Measurements from ENCODE around the gene TOP2A.

DNA sequence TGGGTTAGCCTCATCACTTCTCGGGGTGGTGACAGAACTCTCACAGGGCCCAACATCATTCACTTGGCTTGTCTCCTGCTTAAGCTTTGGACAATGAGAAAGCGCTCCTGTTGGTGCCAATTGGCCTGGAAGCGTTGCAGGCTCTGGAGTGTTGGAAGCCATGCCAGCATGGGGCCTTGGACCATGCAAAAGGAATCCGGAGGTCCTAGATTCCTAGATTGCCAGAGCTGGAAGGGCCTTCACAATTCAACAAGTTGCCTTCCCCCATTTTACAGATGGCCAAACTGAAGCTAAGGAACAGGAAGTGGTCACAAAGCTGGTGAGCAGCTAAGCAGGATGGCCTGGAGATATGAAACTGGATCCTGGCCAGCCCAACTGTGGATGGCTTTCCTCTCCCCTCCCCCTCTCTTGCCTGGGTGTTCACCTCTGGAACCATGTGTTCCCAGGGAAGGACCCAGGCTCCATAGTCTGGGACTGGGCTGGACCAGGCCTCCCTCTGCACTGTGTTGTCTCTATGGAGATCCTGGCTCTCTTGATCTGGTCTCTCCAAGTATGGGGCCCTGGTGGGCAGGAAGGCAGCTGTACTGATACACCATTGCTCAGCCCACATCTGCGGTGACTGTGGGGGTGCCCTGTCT lies 19.5 kb upstream of the TOP2A start:
- TF ChIP-seq POLR2A (IDR thresholded peaks at IDR 0.05; ENCODE audit: borderline replicate concordance, extremely low read depth, insufficient read depth, insufficient read length), result no peak
- no peak for TF ChIP-seq SP1 (IDR thresholded peaks at IDR 0.05; ENCODE audit: low read depth)
- TF ChIP-seq EZH2phosphoT487 (IDR thresholded peaks at IDR 0.05; ENCODE audit: borderline replicate concordance), result no peak
- TF ChIP-seq POLR2AphosphoS5 (IDR thresholded peaks at IDR 0.05; ENCODE audit: low read depth, low read length), result no peak
- TF ChIP-seq, protein P1, sequence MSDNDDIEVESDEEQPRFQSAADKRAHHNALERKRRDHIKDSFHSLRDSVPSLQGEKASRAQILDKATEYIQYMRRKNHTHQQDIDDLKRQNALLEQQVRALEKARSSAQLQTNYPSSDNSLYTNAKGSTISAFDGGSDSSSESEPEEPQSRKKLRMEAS (IDR thresholded peaks at IDR 0.05), result no peak
